ENCODE measurements around the gene CCDC51.

DNA sequence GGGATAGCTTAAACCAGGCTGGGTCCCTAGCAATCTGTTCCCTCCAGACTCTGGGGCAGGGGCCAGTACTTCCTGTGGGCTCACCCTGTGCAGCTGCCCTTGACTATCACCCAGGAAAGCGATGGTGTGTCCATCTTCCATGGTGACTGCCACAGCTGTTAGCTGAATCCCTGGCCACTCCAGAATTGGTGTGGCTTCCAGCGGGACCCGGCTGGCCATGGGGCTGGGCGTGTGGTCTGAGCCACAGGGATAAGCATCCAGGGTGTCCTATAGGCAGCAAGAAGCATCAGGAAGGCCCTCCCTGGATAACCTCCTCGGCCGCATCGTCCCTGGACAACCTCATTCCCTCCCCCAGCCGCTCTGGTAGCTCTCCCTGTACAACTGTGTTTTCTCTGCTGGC lies 17.2 kb downstream of the CCDC51 start:
- TF ChIP-seq, protein P1, sequence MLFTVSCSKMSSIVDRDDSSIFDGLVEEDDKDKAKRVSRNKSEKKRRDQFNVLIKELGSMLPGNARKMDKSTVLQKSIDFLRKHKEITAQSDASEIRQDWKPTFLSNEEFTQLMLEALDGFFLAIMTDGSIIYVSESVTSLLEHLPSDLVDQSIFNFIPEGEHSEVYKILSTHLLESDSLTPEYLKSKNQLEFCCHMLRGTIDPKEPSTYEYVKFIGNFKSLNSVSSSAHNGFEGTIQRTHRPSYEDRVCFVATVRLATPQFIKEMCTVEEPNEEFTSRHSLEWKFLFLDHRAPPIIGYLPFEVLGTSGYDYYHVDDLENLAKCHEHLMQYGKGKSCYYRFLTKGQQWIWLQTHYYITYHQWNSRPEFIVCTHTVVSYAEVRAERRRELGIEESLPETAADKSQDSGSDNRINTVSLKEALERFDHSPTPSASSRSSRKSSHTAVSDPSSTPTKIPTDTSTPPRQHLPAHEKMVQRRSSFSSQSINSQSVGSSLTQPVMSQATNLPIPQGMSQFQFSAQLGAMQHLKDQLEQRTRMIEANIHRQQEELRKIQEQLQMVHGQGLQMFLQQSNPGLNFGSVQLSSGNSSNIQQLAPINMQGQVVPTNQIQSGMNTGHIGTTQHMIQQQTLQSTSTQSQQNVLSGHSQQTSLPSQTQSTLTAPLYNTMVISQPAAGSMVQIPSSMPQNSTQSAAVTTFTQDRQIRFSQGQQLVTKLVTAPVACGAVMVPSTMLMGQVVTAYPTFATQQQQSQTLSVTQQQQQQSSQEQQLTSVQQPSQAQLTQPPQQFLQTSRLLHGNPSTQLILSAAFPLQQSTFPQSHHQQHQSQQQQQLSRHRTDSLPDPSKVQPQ (CRISPR knock-in tag; IDR thresholded peaks at IDR 0.05; ENCODE audit: borderline replicate concordance), result no peak
- TF ChIP-seq KDM1A (IDR thresholded peaks at IDR 0.05), result no peak

Measured in K562 (cell line).